Aorta (tissue), 5 donors: Measurements from ENCODE around the gene PTGER2. TPM values are rescaled to one million over a fixed set of nuclear protein-coding genes. Genes with fewer than 3 reads are reported as not detected.

ENCODE experiments used
- ATAC-seq: fragments of 200-7000 bp; cut with Tn5 transposase; one replicate; pipeline ENCODE4 v1.9.1; 2022; ENCODE audit warnings: moderate library complexity; ENCODE audit not compliant: low FRiP score
- DNase-seq, 2 donors: peaks; one replicate each; pipeline ENCODE4 v3.0.0-alpha.2; 2020
- H3K27ac ChIP-seq, 2 donors: one replicate each; pipeline ENCODE4 v1.5.1; 2013; ENCODE audit warnings: low read length in 2 of 2, mild to moderate bottlenecking in 2 of 2, moderate library complexity in 2 of 2, control low read depth in 1 of 2, inconsistent platforms in 1 of 2, low read depth in 1 of 2
- H3K27me3 ChIP-seq, 2 donors: one replicate each; pipeline ENCODE4 v1.6.1; 2013; ENCODE audit warnings: control low read depth in 1 of 2, low read length in 1 of 2, mild to moderate bottlenecking in 1 of 2, moderate library complexity in 1 of 2; ENCODE audit not compliant: insufficient read depth in 2 of 2, control insufficient read depth in 1 of 2
- H3K36me3 ChIP-seq, 2 donors: one replicate each; pipeline ENCODE4 v1.6.1; 2013; ENCODE audit warnings: control low read depth in 1 of 2, low read length in 1 of 2, mild to moderate bottlenecking in 1 of 2; ENCODE audit not compliant: insufficient read depth in 2 of 2, control insufficient read depth in 1 of 2
- H3K4me1 ChIP-seq, 2 donors: one replicate each; pipeline ENCODE4 v1.6.1; 2013; ENCODE audit warnings: low read length in 2 of 2, control low read depth in 1 of 2, mild to moderate bottlenecking in 1 of 2, moderate library complexity in 1 of 2; ENCODE audit not compliant: insufficient read depth in 2 of 2, control insufficient read depth in 1 of 2
- H3K4me3 ChIP-seq, 2 donors: one replicate each; pipeline ENCODE4 v1.5.1; 2013; ENCODE audit warnings: low read length in 2 of 2, control low read depth in 1 of 2, mild to moderate bottlenecking in 1 of 2
- H3K9me3 ChIP-seq: one replicate; pipeline ENCODE4 v1.6.1; 2013; ENCODE audit warnings: mild to moderate bottlenecking, low read length; ENCODE audit not compliant: control insufficient read depth
- WGBS, 2 donors: extraction: QIAGEN DNeasy Blood & Tissue Kit; methylation state at CpG; one replicate each; pipeline ENCODE4 v1.1.7; 2013; 5-methylcytosine and 5-hydroxymethylcytosine counted together
- intact Hi-C, 2 donors: fragments of 100-400 bp; cut with DNase I; formaldehyde crosslinking; loops; one replicate each; pipeline versions ENCODE4 v1.14.2 to v1.15.0; 2022
- long read RNA-seq, 2 donors: library from polyadenylated mRNA; unstranded; transcript quantifications; one replicate each; pipeline ENCODE4 v2.0.0, GENCODE V29; 2020 to 2021
- polyA plus RNA-seq, 2 donors: library from polyadenylated mRNA; stranded (reverse); fragments of 200-250 nt; gene quantifications; one replicate each; pipeline ENCODE4 v1.2.3, GENCODE V29; 2013
- total RNA-seq, 2 donors: library from RNA; stranded (reverse); fragmentation: NEBNext Ultra II Directional; extraction: Animal tissue kit (Norgen Biotek cat#: 25700); gene quantifications; one replicate each; pipeline ENCODE4 v1.2.1, GENCODE V29; 2021
- donor health status: healthy with polysubstance abuse.
- donor health status: Bipolar disorder and iron deficiency.
- donor health status: DM: no; HTN: no; CAD: no.
- donor health status: DM: no; HTN: no; CAD: no.
- donor health status: DM: yes; HTN: yes; CAD: no.

Gene PTGER2
- 1 to 10 TPM; 4.3 to 5.1 TPM for total RNA-seq
- polyA plus RNA-seq = under 1 TPM; 0.38 to 0.82 TPM
- long read RNA-seq, donor 1, transcript PTGER2-201 (2 exons, 2,383 nt) = major isoform, 25 of 29 reads
- long read RNA-seq, donor 1, partial matches to known transcripts = 0 of 29 reads
- long read RNA-seq, donor 1, other reads (novel, unspliced or antisense) = 1 of 29 reads
- long read RNA-seq, donor 2, partial matches to known transcripts = 0 of 3 reads
- long read RNA-seq, donor 2, other reads (novel, unspliced or antisense) = 0 of 3 reads

GRCh38 chr14:52313903-52314594 is at the start of gene PTGER2:
Gene PTGER2, plus strand, starts transcription at chr14:52314312. Its CDS starts 237 bp downstream, at chr14:52314549.
- no peaks in the 10 kb centered on the region for H3K9me3 ChIP-seq
- peak within 1 kb of the TSS; percentile 6 to 44 for H3K4me3 ChIP-seq
- WGBS, 2 donors = 0 to 1% methylated on average over 62 to 73 of the region's 73 CpGs
- DNase-seq = peak; percentile 93 to 97
- H3K27ac ChIP-seq = no peak within 1 kb of the TSS
- intact Hi-C loops = loop anchor here in 1 of 2 donors (10.0 kb wide), 1 partner anchor 241 kb away; the partner anchor contains the start of genes GPR137C and TXNDC16
- H3K36me3 ChIP-seq = no peaks in the 10 kb centered on the region
- H3K27me3 ChIP-seq = no peaks in the 10 kb centered on the region
- peak; percentile 85 for ATAC-seq
- no peaks in the 10 kb centered on the region for H3K4me1 ChIP-seq

GRCh38 chr14:52265253-52265652 is 48.9 kb upstream of the PTGER2 start:
- Histone ChIP-seq H3K36me3 (no peaks in the 10 kb centered on the region), H3K27me3 (no peaks in the 10 kb centered on the region), H3K4me1 (no peaks in the 10 kb centered on the region), H3K4me3 (no peak overlapping the region), H3K9me3 (peaks cover 1% of the 10 kb centered on the region), H3K27ac (no peak overlapping the region)
- WGBS, 2 donors = 73 to 92% methylated on average over 5 of the region's 5 CpGs
- no peak for ATAC-seq
- DNase-seq = no peak
- intact Hi-C loops = no loop called here

- Histone ChIP-seq H3K4me3 (no peak overlapping the region), H3K36me3 (no peaks in the 10 kb centered on the region), H3K27me3 (no peaks in the 10 kb centered on the region), H3K9me3 (no peaks in the 10 kb centered on the region), H3K4me1 (no peaks in the 10 kb centered on the region), H3K27ac (no peak overlapping the region)
- ATAC-seq = peak; percentile 60
- intact Hi-C loops = no loop called here
- WGBS, 2 donors = 18 to 54% methylated on average over 3 of the region's 3 CpGs
- no peak for DNase-seq
These were observed 47.9 kb upstream of the PTGER2 start for GRCh38 chr14:52266179-52266578.

- H3K27me3 ChIP-seq = no peaks in the 10 kb centered on the region
- H3K36me3 ChIP-seq = no peaks in the 10 kb centered on the region
- H3K4me3 ChIP-seq = no peak overlapping the region
- no peaks in the 10 kb centered on the region for H3K9me3 ChIP-seq
- H3K27ac ChIP-seq = no peak overlapping the region
- H3K4me1 ChIP-seq = no peaks in the 10 kb centered on the region
- peak in 1 of 2 donors; percentile 52 for DNase-seq
- ATAC-seq = peak; percentile 24
- intact Hi-C loops = no loop called here
- 60 to 68% methylated on average over 5 of the region's 5 CpGs for WGBS, 2 donors
These were observed 47.3 kb upstream of the PTGER2 start for GRCh38 chr14:52266782-52267181.

- WGBS, 2 donors = 1 to 2% methylated on average over 60 to 63 of the region's 63 CpGs
- H3K27me3 ChIP-seq = no peaks in the 10 kb centered on the region
- no peaks in the 10 kb centered on the region for H3K36me3 ChIP-seq
- DNase-seq (peak; percentile 61 to 75), ATAC-seq (peak; percentile 73)
- H3K27ac ChIP-seq = no peak within 1 kb of the TSS
- H3K4me1 ChIP-seq = no peaks in the 10 kb centered on the region
- no peak within 1 kb of the TSS for H3K4me3 ChIP-seq
- H3K9me3 ChIP-seq = no peaks in the 10 kb centered on the region
- intact Hi-C loops = no loop called here
These were observed 46.4 kb upstream of the PTGER2 start, which contains the start of gene PTGDR for GRCh38 chr14:52267501-52268278. Gene PTGDR, plus strand, starts transcription at chr14:52267698. Its CDS starts 117 bp downstream, at chr14:52267815.

GRCh38 chr14:52268279-52269061 is 45.6 kb upstream of the PTGER2 start:
- peak in 1 of 2 donors; percentile 73 for DNase-seq
- intact Hi-C loops = no loop called here
- Histone ChIP-seq H3K4me1 (no peaks in the 10 kb centered on the region), H3K27ac (no peak overlapping the region), H3K9me3 (no peaks in the 10 kb centered on the region), H3K36me3 (no peaks in the 10 kb centered on the region), H3K4me3 (no peak overlapping the region), H3K27me3 (no peaks in the 10 kb centered on the region)
- peak; percentile 51 for ATAC-seq
- 1 to 2% methylated on average over 50 to 54 of the region's 54 CpGs for WGBS, 2 donors

- Histone ChIP-seq H3K4me3 (no peak overlapping the region), H3K4me1 (no peaks in the 10 kb centered on the region), H3K27ac (no peak overlapping the region), H3K27me3 (no peaks in the 10 kb centered on the region), H3K9me3 (no peaks in the 10 kb centered on the region), H3K36me3 (no peaks in the 10 kb centered on the region)
- intact Hi-C loops = no loop called here
- ATAC-seq = no peak
- WGBS, 2 donors = 50 to 55% methylated on average over 17 of the region's 17 CpGs
- DNase-seq = no peak
These were observed 45.0 kb upstream of the PTGER2 start for GRCh38 chr14:52269100-52269499.

GRCh38 chr14:52269982-52270381 is 44.1 kb upstream of the PTGER2 start:
- 78 to 82% methylated on average over 8 of the region's 8 CpGs for WGBS, 2 donors
- DNase-seq (no peak), ATAC-seq (no peak)
- Histone ChIP-seq H3K27me3 (no peaks in the 10 kb centered on the region), H3K27ac (no peak overlapping the region), H3K36me3 (no peaks in the 10 kb centered on the region), H3K4me1 (no peaks in the 10 kb centered on the region), H3K9me3 (no peaks in the 10 kb centered on the region), H3K4me3 (no peak overlapping the region)
- intact Hi-C loops = no loop called here
